Endothelial cell of hepatic sinusoid (primary cell): ENCODE results near the gene ACOX2.

Source experiments
- in situ Hi-C: cut with HindIII; loops from 2 replicates; pipeline ENCODE4 v1.10.0; 2017; ENCODE audit warnings: low sequenced_read_pairs

ACOX2 gene

GRCh38 chr3:58537412-58538301, 667 bp upstream of the ACOX2 start:
- in situ Hi-C loops, result no loop called here

DNA sequence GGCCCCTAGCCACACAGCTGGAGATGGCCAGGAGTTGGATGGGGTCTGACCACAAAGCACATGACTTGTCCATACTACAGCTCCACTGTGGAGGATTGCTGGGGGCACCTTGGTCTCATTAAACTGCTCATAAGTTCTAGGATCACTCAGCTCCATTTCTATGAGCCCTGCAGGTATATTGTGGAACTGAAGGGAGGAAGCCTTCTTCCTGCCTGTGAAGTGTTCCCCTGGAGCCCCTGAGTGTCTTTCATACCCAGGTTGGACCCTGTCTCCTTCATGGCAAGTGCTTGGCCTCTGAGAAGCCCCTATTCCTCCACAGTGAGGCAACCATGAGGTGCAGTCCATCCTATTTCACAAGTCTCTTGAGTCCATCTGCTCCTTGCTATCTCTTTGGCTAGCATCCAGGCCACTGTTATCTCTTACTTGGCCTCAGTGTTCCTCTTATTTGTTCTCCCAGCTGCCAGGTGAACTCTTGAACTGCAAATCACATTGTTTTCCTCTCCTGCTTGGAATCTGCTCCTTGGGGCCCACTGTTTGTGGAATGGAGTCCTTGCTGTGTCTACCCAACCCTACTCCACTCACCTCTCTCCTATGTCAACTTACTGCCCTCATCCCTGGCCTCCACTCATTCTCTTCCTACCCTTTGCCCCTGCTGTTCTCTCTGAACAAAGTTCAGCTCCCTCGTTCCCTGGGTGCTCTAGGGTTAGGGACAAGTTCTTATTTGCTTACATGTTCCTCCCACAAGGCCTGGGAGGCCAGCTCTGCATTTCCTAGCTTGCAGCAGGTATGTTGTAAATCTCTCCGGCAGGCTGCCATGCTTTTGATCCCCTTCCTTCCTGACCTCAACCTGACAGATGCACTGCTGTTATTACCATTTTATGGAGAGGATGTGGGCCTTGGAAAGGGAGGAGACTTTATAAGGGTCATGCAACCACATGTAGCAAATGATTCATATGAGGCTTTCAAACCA, 1.2 kb downstream of the ACOX2 start:
- in situ Hi-C loops, result no loop called here

GRCh38 chr3:58534592-58535494, 2.1 kb downstream of the ACOX2 start:
- in situ Hi-C loops, result no loop called here

GRCh38 chr3:58532794-58533220, 4.2 kb downstream of the ACOX2 start:
- in situ Hi-C loops, result no loop called here

- in situ Hi-C loops, result no loop called here
Observed at GRCh38 chr3:58531956-58532355, 5.0 kb downstream of the ACOX2 start.

DNA sequence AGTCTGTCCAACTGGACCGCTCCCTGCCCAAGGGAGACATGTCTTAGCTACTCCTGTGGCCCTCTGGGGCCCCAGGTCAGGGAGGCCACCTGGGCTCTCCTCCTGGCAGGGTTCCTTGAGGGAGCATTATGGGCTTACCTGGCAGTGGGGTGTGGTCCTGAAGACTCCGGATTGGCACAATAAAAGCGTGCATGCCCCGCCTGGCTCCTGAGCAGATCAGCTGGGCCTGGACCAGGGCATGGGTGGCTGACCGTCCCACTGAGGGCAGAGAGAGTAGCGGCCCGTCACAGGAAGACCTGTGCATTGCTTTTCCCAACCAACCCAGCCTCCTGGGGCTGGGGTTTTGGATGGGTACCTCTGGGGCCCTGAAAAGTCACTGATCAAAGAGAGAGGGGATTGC, 5.4 kb downstream of the ACOX2 start:
- in situ Hi-C loops, result no loop called here

DNA sequence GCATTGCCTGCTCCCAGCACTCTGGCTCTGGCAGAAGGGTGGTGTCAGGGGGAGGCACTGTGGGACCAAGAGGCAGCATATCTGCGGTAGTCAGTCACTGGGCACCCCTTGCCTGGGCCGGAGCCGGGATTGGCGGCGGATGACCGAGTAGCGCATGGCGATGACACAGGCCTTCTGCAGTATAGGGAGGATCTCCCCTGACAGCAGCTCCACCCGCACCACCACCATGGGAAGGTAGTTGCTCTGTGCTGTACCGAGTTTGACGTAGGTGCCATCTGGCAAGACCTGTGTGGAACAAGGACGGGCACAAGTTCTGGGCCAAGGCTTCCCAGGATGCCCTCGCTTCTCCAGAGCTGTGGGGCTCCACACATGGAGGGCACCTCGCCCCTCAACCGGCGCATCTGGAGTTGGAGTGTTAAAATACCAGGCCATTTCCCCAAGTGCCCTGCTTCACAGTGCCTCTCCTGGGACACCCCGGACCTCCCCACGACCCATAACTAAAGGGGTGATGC, 6.6 kb downstream of the ACOX2 start:
- in situ Hi-C loops, result no loop called here

DNA sequence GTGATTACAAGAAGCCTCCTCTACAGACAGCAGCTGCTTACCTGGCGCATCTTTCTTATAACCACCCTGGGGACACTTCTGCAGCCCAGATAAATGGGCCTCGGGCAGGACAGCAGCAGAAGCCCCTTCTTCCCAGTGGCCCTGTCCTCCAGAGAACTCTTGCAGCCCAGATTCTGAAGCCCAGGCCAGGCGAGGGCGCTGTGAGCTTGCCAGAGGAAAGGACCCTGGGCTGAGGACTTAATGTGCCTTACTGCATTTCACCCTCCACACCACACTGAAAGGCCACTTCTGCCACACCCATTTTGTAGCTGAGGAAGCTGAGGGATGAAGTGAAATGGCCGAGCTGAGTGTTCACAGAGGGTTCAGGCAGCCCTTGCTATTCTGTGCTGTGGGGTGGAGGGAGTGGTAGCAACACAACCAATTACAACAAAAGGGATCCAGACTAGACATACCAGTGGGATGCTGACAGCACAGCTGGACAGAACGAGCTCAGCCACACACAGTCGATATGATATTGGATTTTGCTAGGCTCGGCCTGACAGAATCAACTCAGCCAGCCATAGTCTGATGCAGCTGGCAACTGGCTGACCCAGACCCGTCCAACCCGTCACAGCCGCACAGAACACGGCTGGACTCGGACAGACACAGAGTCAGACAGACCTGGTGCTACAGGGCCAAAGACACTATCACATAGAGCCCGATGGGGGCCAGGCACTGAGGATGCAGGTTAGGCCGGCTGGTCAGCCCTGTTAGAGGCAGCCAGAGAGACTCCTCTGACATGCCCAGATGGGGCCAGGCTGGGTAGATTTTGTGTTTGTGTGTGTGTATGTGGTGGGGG, 7.3 kb downstream of the ACOX2 start:
- in situ Hi-C loops, result loop anchor here (5.0 kb wide), 1 partner anchor 82 kb away; no protein-coding TSS in a partner anchor

DNA sequence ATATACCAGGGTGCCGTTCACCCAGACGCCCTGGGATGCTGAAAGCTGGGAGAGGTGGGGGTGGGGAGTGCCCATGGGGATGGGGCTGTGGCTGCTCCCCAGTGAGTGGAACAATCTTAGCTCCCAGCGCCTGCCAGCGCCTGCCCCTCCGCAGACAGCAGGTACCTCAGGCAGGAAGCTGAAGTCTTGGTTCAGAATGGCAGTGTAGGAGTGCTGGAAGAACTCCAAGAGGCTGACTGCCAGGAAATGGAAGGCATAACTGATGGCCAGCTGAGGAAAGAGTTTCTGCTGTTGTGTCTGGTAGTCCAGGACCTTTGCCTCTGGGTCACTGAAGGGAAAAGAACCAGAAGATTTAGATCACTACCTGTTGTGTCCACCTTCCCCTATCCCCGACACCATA, 8.4 kb downstream of the ACOX2 start:
- in situ Hi-C loops, result loop anchor here (5.0 kb wide), 1 partner anchor 81 kb away; no protein-coding TSS in a partner anchor

GRCh38 chr3:58527440-58527839, 9.6 kb downstream of the ACOX2 start:
- in situ Hi-C loops, result loop anchor here (5.0 kb wide), 1 partner anchor 80 kb away; no protein-coding TSS in a partner anchor

- in situ Hi-C loops, result loop anchor here (5.0 kb wide), 1 partner anchor 79 kb away; no protein-coding TSS in a partner anchor
Observed at GRCh38 chr3:58526515-58526957, 10.5 kb downstream of the ACOX2 start.

GRCh38 chr3:58524326-58524888, 12.6 kb downstream of the ACOX2 start:
- in situ Hi-C loops, result no loop called here

DNA sequence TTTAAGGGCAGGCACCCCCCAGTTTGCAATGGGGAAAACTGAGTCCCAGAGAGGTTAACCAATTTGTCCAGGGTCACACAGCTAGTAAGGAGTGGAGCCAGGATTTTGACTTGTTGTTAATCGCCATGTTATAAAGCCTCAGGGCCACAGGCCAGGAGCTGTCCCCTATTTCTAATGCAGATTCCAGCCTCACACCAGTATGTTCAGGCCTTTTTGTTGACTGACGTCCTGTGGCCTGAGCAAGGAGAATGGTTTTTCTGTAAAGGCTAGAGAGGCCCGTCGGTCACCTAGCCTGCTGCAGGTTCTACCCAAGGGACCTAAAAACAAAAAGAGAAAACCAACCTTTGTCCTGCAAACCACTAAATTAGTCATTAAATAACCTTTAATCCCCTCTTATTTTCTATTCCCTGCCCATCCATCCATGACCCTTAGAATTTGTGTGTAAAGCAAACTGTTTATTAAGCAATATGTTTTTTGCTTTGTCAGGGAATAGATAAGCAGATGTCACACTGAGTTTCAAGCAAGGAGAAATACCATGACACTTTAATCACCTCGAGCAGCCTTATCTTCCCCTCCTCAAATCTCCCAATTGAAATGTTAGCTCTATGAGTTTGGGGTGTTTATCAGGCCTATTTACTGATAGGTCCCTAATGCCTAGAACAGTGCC, 14.1 kb downstream of the ACOX2 start:
- in situ Hi-C loops, result no loop called here

GRCh38 chr3:58521917-58522631, 14.9 kb downstream of the ACOX2 start:
- in situ Hi-C loops, result no loop called here

DNA sequence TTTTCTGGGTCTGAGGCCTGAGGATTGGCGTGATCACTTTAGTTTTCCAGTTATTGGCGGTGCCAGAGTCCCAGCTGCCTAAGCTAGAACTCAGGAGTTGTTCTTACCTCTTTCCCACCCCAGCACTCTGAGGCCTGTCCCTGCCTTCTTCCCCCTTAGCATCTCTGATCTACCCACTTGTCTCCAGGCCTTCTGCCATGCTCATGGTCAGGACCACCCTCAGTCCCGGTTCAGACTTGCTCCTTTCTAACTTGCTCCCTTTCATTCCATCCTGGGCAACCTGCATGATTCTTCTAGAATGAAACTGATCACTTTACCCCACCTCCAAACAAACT, 15.7 kb downstream of the ACOX2 start:
- in situ Hi-C loops, result no loop called here

DNA sequence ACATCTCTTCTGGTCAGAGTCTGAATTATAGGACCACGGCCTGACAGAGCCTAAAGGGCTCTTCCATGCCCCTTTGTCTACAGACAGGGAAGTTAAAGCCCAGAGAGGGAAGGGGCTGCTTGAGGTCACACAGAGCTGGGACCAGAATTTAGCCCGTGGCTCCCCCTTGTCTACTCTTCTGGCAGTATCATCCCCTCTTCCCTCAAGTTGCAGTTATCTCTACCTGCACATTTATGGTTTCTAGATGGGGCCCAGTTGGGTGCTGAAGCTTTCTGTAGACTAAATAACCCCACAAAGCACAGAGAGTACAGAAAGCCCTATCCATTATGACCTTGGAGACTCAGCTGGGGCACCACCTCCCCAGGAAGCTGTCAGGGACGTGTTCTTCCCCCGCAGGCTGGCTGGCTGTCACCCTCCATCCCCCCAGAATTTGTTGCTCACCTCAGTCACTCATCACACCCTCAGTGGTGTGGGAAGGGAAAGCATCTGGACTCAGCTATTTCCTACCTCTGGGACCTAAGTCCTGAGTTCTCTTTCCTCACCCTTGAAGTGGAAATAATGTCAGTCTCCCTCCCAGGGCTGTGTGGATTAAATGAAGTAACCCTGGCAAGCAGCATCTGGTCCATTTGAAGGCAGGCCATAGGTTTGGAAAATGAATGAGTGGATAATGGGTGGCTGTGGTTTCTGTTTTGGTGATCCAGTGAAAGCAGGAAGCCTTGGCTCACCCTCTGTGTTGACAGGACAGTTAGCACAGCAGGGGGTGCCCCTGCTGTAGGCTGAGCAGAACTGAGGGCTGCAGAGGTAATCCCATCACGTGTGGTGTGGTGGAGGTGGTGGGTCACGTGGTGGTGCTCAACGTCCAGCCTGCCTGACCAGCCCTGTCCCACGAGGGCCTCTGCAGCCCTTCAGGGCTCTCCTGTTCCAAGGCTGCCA, 16.3 kb downstream of the ACOX2 start:
- in situ Hi-C loops, result no loop called here
